ENCODE measurements around the gene MLXIPL. TPM values are rescaled to one million over a fixed set of nuclear protein-coding genes. Genes with fewer than 3 reads are reported as not detected.

The MLXIPL gene
- total RNA-seq, 1 donor from 2014 or later = 0.86 TPM

- Mint-ChIP-seq H3K4me1 (ENCODE audit: low read depth, unreplicated experiment) (no peaks in the 10 kb centered on the region), H3K9me3 (ENCODE audit: unreplicated experiment) (no peaks in the 10 kb centered on the region), H3K27ac (ENCODE audit: unreplicated experiment) (no peak overlapping the region), H3K4me3 (ENCODE audit: unreplicated experiment) (no peak overlapping the region), H3K36me3 (ENCODE audit: unreplicated experiment) (no peaks in the 10 kb centered on the region), H3K27me3 (ENCODE audit: unreplicated experiment) (peaks cover 16% of the 10 kb centered on the region)
- no peak for DNase-seq
- no peak for TF ChIP-seq CTCF (IDR thresholded peaks at IDR 0.05; ENCODE audit: partially characterized antibody, unreplicated experiment)
Observed at GRCh38 chr7:73645643-73646174, 21.4 kb upstream of the MLXIPL start.

- Mint-ChIP-seq H3K4me1 (ENCODE audit: low read depth, unreplicated experiment) (no peaks in the 10 kb centered on the region), H3K9me3 (ENCODE audit: unreplicated experiment) (no peaks in the 10 kb centered on the region), H3K36me3 (ENCODE audit: unreplicated experiment) (no peaks in the 10 kb centered on the region), H3K27me3 (ENCODE audit: unreplicated experiment) (peaks cover 16% of the 10 kb centered on the region), H3K4me3 (ENCODE audit: unreplicated experiment) (no peak overlapping the region), H3K27ac (ENCODE audit: unreplicated experiment) (no peak overlapping the region)
- no peak for TF ChIP-seq CTCF (IDR thresholded peaks at IDR 0.05; ENCODE audit: partially characterized antibody, unreplicated experiment)
- DNase-seq = no peak
Observed at GRCh38 chr7:73644688-73645286, 20.5 kb upstream of the MLXIPL start.

GRCh38 chr7:73642834-73643233 is 18.5 kb upstream of the MLXIPL start:
- H3K4me1 Mint-ChIP-seq (ENCODE audit: low read depth, unreplicated experiment) = no peaks in the 10 kb centered on the region
- TF ChIP-seq CTCF (IDR thresholded peaks at IDR 0.05; ENCODE audit: partially characterized antibody, unreplicated experiment) = no peak
- H3K36me3 Mint-ChIP-seq (ENCODE audit: unreplicated experiment) = no peaks in the 10 kb centered on the region
- no peak overlapping the region for H3K4me3 Mint-ChIP-seq (ENCODE audit: unreplicated experiment)
- H3K27ac Mint-ChIP-seq (ENCODE audit: unreplicated experiment) = no peak overlapping the region
- peaks cover 13% of the 10 kb centered on the region for H3K27me3 Mint-ChIP-seq (ENCODE audit: unreplicated experiment)
- no peak for DNase-seq
- peaks cover 2% of the 10 kb centered on the region for H3K9me3 Mint-ChIP-seq (ENCODE audit: unreplicated experiment)

- H3K9me3 Mint-ChIP-seq (ENCODE audit: unreplicated experiment) = peaks cover 4% of the 10 kb centered on the region
- no peaks in the 10 kb centered on the region for H3K36me3 Mint-ChIP-seq (ENCODE audit: unreplicated experiment)
- no peak for DNase-seq
- H3K4me1 Mint-ChIP-seq (ENCODE audit: low read depth, unreplicated experiment) = no peaks in the 10 kb centered on the region
- H3K4me3 Mint-ChIP-seq (ENCODE audit: unreplicated experiment) = no peak overlapping the region
- no peak for TF ChIP-seq CTCF (IDR thresholded peaks at IDR 0.05; ENCODE audit: partially characterized antibody, unreplicated experiment)
- H3K27me3 Mint-ChIP-seq (ENCODE audit: unreplicated experiment) = peaks cover 1% of the 10 kb centered on the region
- no peak overlapping the region for H3K27ac Mint-ChIP-seq (ENCODE audit: unreplicated experiment)
Observed at GRCh38 chr7:73638911-73639310, 14.6 kb upstream of the MLXIPL start.

- H3K27ac Mint-ChIP-seq (ENCODE audit: unreplicated experiment) = no peak overlapping the region
- H3K4me1 Mint-ChIP-seq (ENCODE audit: low read depth, unreplicated experiment) = no peaks in the 10 kb centered on the region
- H3K36me3 Mint-ChIP-seq (ENCODE audit: unreplicated experiment) = no peaks in the 10 kb centered on the region
- peaks cover 4% of the 10 kb centered on the region for H3K9me3 Mint-ChIP-seq (ENCODE audit: unreplicated experiment)
- peaks cover 1% of the 10 kb centered on the region for H3K27me3 Mint-ChIP-seq (ENCODE audit: unreplicated experiment)
- H3K4me3 Mint-ChIP-seq (ENCODE audit: unreplicated experiment) = no peak overlapping the region
- no peak for DNase-seq
- TF ChIP-seq CTCF (IDR thresholded peaks at IDR 0.05; ENCODE audit: partially characterized antibody, unreplicated experiment) = no peak
Observed at GRCh38 chr7:73635428-73636200, 11.3 kb upstream of the MLXIPL start.
